Stimulated activated CD8-positive, alpha-beta memory T cell treated with anti-CD3 and anti-CD28 coated beads, Interleukin-2, amount 100 ng/mL, for 1 hour (primary cell): ENCODE data around the gene DLGAP5.

Source experiments
- DNase-seq, 2 donors: peaks; one replicate each; pipeline ENCODE4 v3.0.0-alpha.2; 2020; ENCODE audit warnings: low read depth in 2 of 2

DLGAP5 gene

GRCh38 chr14:55111122-55111708 is 80.2 kb downstream of the DLGAP5 start:
- DNase-seq: no peak

- no peak for DNase-seq
These were observed 81.5 kb downstream of the DLGAP5 start for GRCh38 chr14:55109836-55110235.

- DNase-seq: no peak
These were observed 83.4 kb downstream of the DLGAP5 start for GRCh38 chr14:55107766-55108554.

GRCh38 chr14:55105991-55106390 is 85.4 kb downstream of the DLGAP5 start:
- no peak for DNase-seq

- no peak for DNase-seq
These were observed 87.1 kb downstream of the DLGAP5 start for GRCh38 chr14:55103971-55104954.

- no peak for DNase-seq
These were observed 88.3 kb downstream of the DLGAP5 start for GRCh38 chr14:55103005-55103640.

- DNase-seq: no peak
These were observed 89.2 kb downstream of the DLGAP5 start for GRCh38 chr14:55102141-55102621.

GRCh38 chr14:55101698-55102097 is 89.7 kb downstream of the DLGAP5 start:
- no peak for DNase-seq

GRCh38 chr14:55099756-55100155 is 91.6 kb downstream of the DLGAP5 start:
- no peak for DNase-seq

GRCh38 chr14:55098561-55098898 is 92.9 kb downstream of the DLGAP5 start:
- no peak for DNase-seq
